Thyroid gland (tissue), 4 donors: Measurements from ENCODE around the gene OR2D3.

Experiments used
- CTCF ChIP-seq, 6 experiments: fragments of 200-600 bp in 3 of 6; fragments of 450-650 bp in 3 of 6; sonication (generic) in 3 of 6; IDR thresholded peaks; one replicate each; pipeline ENCODE4 v1.5.1; 2016 to 2019; ENCODE audit warnings: antibody characterized with exemption in 6 of 6, mild to moderate bottlenecking in 2 of 6, inconsistent platforms in 1 of 6, moderate library complexity in 1 of 6
- POLR2A ChIP-seq, 2 donors: fragments of 450-650 bp; IDR thresholded peaks; one replicate each; pipeline ENCODE4 v1.6.1; 2017; ENCODE audit warnings: antibody characterized with exemption in 2 of 2, mild to moderate bottlenecking in 2 of 2, moderate library complexity in 1 of 2

- TF ChIP-seq CTCF (IDR thresholded peaks at IDR 0.05) (no peak), POLR2A (IDR thresholded peaks at IDR 0.05) (no peak)
These were observed 21.9 kb upstream of the OR2D3 start for GRCh38 chr11:6898911-6899310.
